ENCODE results near the gene IL1RN. TPM values are rescaled to one million over a fixed set of nuclear protein-coding genes. Genes with fewer than 3 reads are reported as not detected.

IL1RN gene
- total RNA-seq, 1 donor from 2014 or later = not detected

DNA sequence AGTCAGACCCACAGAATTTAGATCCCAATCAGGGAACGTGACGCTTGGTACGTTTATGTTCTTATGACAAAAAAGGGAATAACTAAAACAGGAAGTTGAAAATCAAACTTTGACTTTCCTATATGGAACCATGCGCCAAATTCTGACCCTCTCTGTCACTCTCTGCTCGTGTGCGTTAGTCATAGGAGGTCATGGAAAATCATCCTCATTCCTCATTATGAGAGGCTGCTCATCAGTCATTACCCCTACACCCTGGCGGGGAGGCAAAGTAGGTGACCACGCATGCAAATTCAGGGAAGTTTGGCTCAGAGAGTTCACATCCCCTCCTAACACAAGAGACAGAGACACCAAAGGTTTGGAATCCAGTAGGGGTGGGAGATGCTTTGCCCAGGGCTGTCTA is 44.1 kb upstream of the IL1RN start:
- H3K36me3 Mint-ChIP-seq (ENCODE audit: low read depth, unreplicated experiment) = no peaks in the 10 kb centered on the region
- Histone ChIP-seq H3K4me1 (ENCODE audit: insufficient read depth, low read length) (no peaks in the 10 kb centered on the region), H3K27me3 (ENCODE audit: insufficient read depth, low read length) (peaks cover 24% of the 10 kb centered on the region), H3K36me3 (ENCODE audit: insufficient read depth, low read length) (no peaks in the 10 kb centered on the region), H3K27ac (ENCODE audit: low read depth, low read length) (no peak overlapping the region), H3K9ac (ENCODE audit: low read length) (no peak overlapping the region), H3K4me2 (ENCODE audit: low read length) (no peak overlapping the region), H3K79me2 (ENCODE audit: insufficient read depth, low read length) (no peaks in the 10 kb centered on the region), H3K9me3 (ENCODE audit: insufficient read depth, low read depth, low read length) (no peaks in the 10 kb centered on the region), H3K4me3 (ENCODE audit: insufficient read depth, low read depth, low read length) (no peak overlapping the region), H4K20me1 (ENCODE audit: insufficient read depth, low read length) (no peaks in the 10 kb centered on the region), H2AFZ (ENCODE audit: low read depth, low read length) (no peak overlapping the region)
- peaks cover 34% of the 10 kb centered on the region for H3K27me3 Mint-ChIP-seq (ENCODE audit: low read depth, unreplicated experiment)
- DNase-seq (ENCODE audit: low read depth) (no peak), FAIRE-seq (no peak)
- no peaks in the 10 kb centered on the region for H3K9me3 Mint-ChIP-seq (ENCODE audit: unreplicated experiment)
- TF ChIP-seq EZH2 (IDR thresholded peaks at IDR 0.05; ENCODE audit: insufficient read depth, low read length) = no peak
- TF ChIP-seq, protein P1, sequence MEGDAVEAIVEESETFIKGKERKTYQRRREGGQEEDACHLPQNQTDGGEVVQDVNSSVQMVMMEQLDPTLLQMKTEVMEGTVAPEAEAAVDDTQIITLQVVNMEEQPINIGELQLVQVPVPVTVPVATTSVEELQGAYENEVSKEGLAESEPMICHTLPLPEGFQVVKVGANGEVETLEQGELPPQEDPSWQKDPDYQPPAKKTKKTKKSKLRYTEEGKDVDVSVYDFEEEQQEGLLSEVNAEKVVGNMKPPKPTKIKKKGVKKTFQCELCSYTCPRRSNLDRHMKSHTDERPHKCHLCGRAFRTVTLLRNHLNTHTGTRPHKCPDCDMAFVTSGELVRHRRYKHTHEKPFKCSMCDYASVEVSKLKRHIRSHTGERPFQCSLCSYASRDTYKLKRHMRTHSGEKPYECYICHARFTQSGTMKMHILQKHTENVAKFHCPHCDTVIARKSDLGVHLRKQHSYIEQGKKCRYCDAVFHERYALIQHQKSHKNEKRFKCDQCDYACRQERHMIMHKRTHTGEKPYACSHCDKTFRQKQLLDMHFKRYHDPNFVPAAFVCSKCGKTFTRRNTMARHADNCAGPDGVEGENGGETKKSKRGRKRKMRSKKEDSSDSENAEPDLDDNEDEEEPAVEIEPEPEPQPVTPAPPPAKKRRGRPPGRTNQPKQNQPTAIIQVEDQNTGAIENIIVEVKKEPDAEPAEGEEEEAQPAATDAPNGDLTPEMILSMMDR (IDR thresholded peaks at IDR 0.05; ENCODE audit: insufficient read depth, low read depth, low read length) = no peak
- H3K4me3 Mint-ChIP-seq (ENCODE audit: unreplicated experiment) = no peak overlapping the region
- H3K4me1 Mint-ChIP-seq (ENCODE audit: low read depth, unreplicated experiment) = no peaks in the 10 kb centered on the region
- no peak overlapping the region for H3K27ac Mint-ChIP-seq (ENCODE audit: unreplicated experiment)

DNA sequence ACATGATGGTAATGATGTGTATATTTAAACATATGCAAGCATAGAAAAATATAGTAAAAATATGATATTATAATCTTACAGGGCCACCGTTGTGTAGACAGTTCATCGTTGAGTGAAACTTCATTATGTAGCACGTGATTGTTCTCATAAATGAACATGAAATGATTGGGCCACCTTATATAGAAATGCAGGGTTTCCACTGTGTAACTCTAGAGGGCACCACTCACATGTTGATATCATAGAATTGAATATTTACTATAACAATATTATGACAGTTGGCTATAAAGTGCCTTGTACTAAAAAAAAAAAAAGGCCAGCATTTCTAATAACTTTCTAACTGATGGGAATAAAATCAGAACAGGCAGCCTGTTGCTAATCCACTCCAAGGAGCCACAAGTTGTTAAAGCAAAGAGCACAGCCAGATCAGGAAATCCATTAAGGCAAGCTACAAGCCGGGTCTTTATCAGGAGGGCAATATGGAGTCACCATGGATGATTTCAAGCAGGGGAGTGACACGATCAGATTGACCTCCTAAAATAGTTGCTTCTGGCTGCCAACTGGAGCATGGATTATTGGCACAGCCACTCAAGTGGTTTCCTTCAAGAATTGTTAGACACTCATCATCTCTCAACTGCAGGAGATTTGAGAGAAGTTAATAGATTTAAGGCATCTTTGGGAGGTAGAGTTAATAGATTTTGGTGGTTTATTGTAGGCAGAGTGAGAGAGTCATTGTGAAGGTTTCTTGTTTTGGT is 43.0 kb upstream of the IL1RN start:
- Histone ChIP-seq H3K4me3 (ENCODE audit: insufficient read depth, low read depth, low read length) (no peak overlapping the region), H3K27ac (ENCODE audit: low read depth, low read length) (no peak overlapping the region), H3K9ac (ENCODE audit: low read length) (no peak overlapping the region), H3K79me2 (ENCODE audit: insufficient read depth, low read length) (no peaks in the 10 kb centered on the region), H3K9me3 (ENCODE audit: insufficient read depth, low read depth, low read length) (no peaks in the 10 kb centered on the region), H3K27me3 (ENCODE audit: insufficient read depth, low read length) (peaks cover 24% of the 10 kb centered on the region), H3K36me3 (ENCODE audit: insufficient read depth, low read length) (no peaks in the 10 kb centered on the region), H3K4me1 (ENCODE audit: insufficient read depth, low read length) (no peaks in the 10 kb centered on the region), H2AFZ (ENCODE audit: low read depth, low read length) (no peak overlapping the region), H4K20me1 (ENCODE audit: insufficient read depth, low read length) (no peaks in the 10 kb centered on the region), H3K4me2 (ENCODE audit: low read length) (no peak overlapping the region)
- Mint-ChIP-seq H3K9me3 (ENCODE audit: unreplicated experiment) (no peaks in the 10 kb centered on the region), H3K27me3 (ENCODE audit: low read depth, unreplicated experiment) (peaks cover 33% of the 10 kb centered on the region), H3K27ac (ENCODE audit: unreplicated experiment) (no peak overlapping the region), H3K4me1 (ENCODE audit: low read depth, unreplicated experiment) (no peaks in the 10 kb centered on the region), H3K4me3 (ENCODE audit: unreplicated experiment) (no peak overlapping the region), H3K36me3 (ENCODE audit: low read depth, unreplicated experiment) (no peaks in the 10 kb centered on the region)
- FAIRE-seq = no peak
- DNase-seq (ENCODE audit: low read depth) = no peak
- TF ChIP-seq, protein P1 (IDR thresholded peaks at IDR 0.05; ENCODE audit: insufficient read depth, low read depth, low read length) = peak; percentile 52
- TF ChIP-seq EZH2 (IDR thresholded peaks at IDR 0.05; ENCODE audit: insufficient read depth, low read length) = no peak

DNA sequence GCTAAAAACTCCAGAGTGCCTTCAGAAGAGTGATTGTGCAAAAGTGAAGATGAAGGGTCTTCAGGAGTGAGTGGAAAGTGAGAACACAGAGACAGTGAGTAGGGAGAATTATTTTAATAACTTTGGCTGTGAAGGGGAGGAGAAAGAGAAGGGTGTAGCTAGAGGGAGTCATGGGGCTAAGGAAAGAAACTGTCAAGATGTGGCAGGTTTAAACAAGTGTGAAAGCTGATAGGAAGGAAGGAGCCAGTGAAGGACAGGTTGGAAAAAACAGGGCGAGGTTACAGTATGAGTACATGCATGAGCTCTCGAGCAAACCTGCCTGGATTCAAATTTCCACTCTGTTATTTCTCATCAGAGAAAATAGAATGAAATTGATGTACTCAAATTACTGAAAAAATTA is 41.9 kb upstream of the IL1RN start:
- no peak overlapping the region for H3K9ac ChIP-seq (ENCODE audit: low read length)
- H3K36me3 ChIP-seq (ENCODE audit: insufficient read depth, low read length) = no peaks in the 10 kb centered on the region
- no peaks in the 10 kb centered on the region for H3K79me2 ChIP-seq (ENCODE audit: insufficient read depth, low read length)
- H3K4me1 ChIP-seq (ENCODE audit: insufficient read depth, low read length) = no peaks in the 10 kb centered on the region
- H3K4me2 ChIP-seq (ENCODE audit: low read length) = no peak overlapping the region
- no peak overlapping the region for H2AFZ ChIP-seq (ENCODE audit: low read depth, low read length)
- no peaks in the 10 kb centered on the region for H3K9me3 ChIP-seq (ENCODE audit: insufficient read depth, low read depth, low read length)
- Mint-ChIP-seq H3K27me3 (ENCODE audit: low read depth, unreplicated experiment) (peaks cover 33% of the 10 kb centered on the region), H3K27ac (ENCODE audit: unreplicated experiment) (no peak overlapping the region), H3K9me3 (ENCODE audit: unreplicated experiment) (no peaks in the 10 kb centered on the region), H3K4me1 (ENCODE audit: low read depth, unreplicated experiment) (no peaks in the 10 kb centered on the region), H3K4me3 (ENCODE audit: unreplicated experiment) (no peak overlapping the region), H3K36me3 (ENCODE audit: low read depth, unreplicated experiment) (no peaks in the 10 kb centered on the region)
- H3K27me3 ChIP-seq (ENCODE audit: insufficient read depth, low read length) = peaks cover 33% of the 10 kb centered on the region
- TF ChIP-seq, protein P1 (IDR thresholded peaks at IDR 0.05; ENCODE audit: insufficient read depth, low read depth, low read length) = no peak
- TF ChIP-seq EZH2 (IDR thresholded peaks at IDR 0.05; ENCODE audit: insufficient read depth, low read length) = no peak
- no peak overlapping the region for H3K27ac ChIP-seq (ENCODE audit: low read depth, low read length)
- no peak for DNase-seq (ENCODE audit: low read depth)
- no peak for FAIRE-seq
- no peak overlapping the region for H3K4me3 ChIP-seq (ENCODE audit: insufficient read depth, low read depth, low read length)
- no peaks in the 10 kb centered on the region for H4K20me1 ChIP-seq (ENCODE audit: insufficient read depth, low read length)
